Uterus (tissue), 4 donors: Measurements from ENCODE around the gene PLIN5. TPM values are rescaled to one million over a fixed set of nuclear protein-coding genes. Genes with fewer than 3 reads are reported as not detected.
A peak's percentile ranks its signal among the peaks of the same experiment; 100 is the strongest.

Experiments used
- DNase-seq, 2 donors: peaks; one replicate each; pipeline ENCODE4 v3.0.0-alpha.2; 2019 to 2020
- H3K27ac ChIP-seq, 2 donors: fragments of 200-600 bp; sonication (generic); 1 replicate in 1 of 2; 2 replicates in 1 of 2; pipeline ENCODE4 v1.5.1; 2016 to 2018
- H3K27me3 ChIP-seq, 2 donors: fragments of 200-600 bp; sonication (generic); one replicate each; pipeline ENCODE4 v1.5.1; 2018 to 2019; ENCODE audit warnings: control low read depth in 1 of 2
- H3K36me3 ChIP-seq, 2 donors: fragments of 200-600 bp; sonication (generic); one replicate each; pipeline ENCODE4 v1.5.1; 2019; ENCODE audit warnings: control low read depth in 1 of 2
- H3K4me1 ChIP-seq, 2 donors: fragments of 200-600 bp; sonication (generic); one replicate each; pipeline ENCODE4 v1.5.1; 2018 to 2019; ENCODE audit warnings: control low read depth in 1 of 2
- H3K4me3 ChIP-seq, 2 donors: fragments of 200-600 bp; sonication (generic); 1 replicate in 1 of 2; 2 replicates in 1 of 2; pipeline ENCODE4 v1.5.1; 2018 to 2019; ENCODE audit warnings: mild to moderate bottlenecking in 1 of 2
- H3K9me3 ChIP-seq, 2 donors: fragments of 200-600 bp; sonication (generic); one replicate each; pipeline ENCODE4 v1.5.1; 2019; ENCODE audit warnings: control low read depth in 1 of 2
- POLR2A ChIP-seq, 2 donors: fragments of 450-650 bp; IDR thresholded peaks; one replicate each; pipeline ENCODE4 v1.6.1; 2016; ENCODE audit warnings: antibody characterized with exemption in 2 of 2, mild to moderate bottlenecking in 1 of 2, moderate library complexity in 1 of 2
- intact Hi-C: fragments of 100-400 bp; cut with DNase I; formaldehyde crosslinking; loops from one replicate; pipeline ENCODE4 v1.15.1; 2023; ENCODE audit warnings: low total_unique reads
- total RNA-seq, 4 donors: library from RNA; depleted of rRNA in 3 of 4; stranded (reverse); fragments of >200 nt in 3 of 4; gene quantifications; one replicate each; pipeline versions ENCODE4 v1.1.0 to v1.2.4, GENCODE V29; 2014 to 2023
- TF ChIP-seq, protein P1 (sequence below), 4 experiments: fragments of 200-600 bp in 2 of 4; fragments of 450-650 bp in 2 of 4; sonication (generic) in 2 of 4; IDR thresholded peaks; one replicate each; pipeline ENCODE4 v1.5.1; 2016 to 2019; ENCODE audit warnings: antibody characterized with exemption in 4 of 4, mild to moderate bottlenecking in 2 of 4, moderate library complexity in 1 of 4
- donor health status: DM: yes; HTN: yes; CAD: no.

The PLIN5 gene
- total RNA-seq, 4 donors from 2014 or later: 1.5 to 11.1 (median 3.0) TPM

DNA sequence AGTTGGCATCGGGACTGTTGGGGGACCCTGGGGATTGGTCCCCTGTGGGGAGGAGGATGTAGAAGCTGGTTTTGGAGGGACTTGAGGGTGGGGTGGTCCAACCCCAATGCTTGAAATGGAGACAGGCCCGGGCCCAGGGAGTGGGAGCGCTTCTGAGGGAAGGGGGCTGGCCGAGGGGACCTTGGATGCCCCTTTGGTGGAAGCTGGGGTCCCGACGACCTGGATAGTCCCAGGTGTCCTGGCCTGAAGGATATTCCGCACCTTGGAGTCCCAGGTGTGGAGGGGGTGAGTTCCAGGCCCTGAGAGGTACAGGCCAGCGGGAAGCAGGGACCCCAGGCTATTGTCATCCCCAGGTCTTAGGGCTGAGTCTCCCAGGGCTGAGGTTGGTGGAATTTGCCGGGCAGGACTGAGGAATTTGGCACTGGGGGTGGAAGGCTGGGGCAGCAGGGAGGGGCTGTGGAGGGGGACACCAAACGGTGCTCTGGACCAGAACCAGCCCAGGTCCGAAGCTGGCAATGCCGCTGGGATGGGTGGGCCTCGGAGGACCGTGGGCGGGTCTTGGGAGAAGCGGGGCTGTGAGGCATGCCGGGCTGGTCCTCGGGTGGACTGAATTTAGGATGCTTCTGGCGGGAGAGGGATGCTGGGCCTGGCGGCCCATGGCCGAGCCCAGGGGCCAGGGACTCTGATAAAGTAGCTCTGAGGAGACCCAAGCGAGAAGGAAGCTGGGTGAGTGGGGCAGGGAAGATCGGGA is 61.1 kb downstream of the PLIN5 start:
- TF ChIP-seq POLR2A (IDR thresholded peaks at IDR 0.05): no peak
- TF ChIP-seq, protein P1, sequence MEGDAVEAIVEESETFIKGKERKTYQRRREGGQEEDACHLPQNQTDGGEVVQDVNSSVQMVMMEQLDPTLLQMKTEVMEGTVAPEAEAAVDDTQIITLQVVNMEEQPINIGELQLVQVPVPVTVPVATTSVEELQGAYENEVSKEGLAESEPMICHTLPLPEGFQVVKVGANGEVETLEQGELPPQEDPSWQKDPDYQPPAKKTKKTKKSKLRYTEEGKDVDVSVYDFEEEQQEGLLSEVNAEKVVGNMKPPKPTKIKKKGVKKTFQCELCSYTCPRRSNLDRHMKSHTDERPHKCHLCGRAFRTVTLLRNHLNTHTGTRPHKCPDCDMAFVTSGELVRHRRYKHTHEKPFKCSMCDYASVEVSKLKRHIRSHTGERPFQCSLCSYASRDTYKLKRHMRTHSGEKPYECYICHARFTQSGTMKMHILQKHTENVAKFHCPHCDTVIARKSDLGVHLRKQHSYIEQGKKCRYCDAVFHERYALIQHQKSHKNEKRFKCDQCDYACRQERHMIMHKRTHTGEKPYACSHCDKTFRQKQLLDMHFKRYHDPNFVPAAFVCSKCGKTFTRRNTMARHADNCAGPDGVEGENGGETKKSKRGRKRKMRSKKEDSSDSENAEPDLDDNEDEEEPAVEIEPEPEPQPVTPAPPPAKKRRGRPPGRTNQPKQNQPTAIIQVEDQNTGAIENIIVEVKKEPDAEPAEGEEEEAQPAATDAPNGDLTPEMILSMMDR (IDR thresholded peaks at IDR 0.05): no peak
- H3K27ac ChIP-seq: peak overlapping the region in 1 of 2 donors; percentile 22
- peaks cover 0 to 9% of the 10 kb centered on the region in 2 donors for H3K4me1 ChIP-seq
- H3K4me3 ChIP-seq: peak overlapping the region in 1 of 2 donors; percentile 68
- H3K27me3 ChIP-seq: no peaks in the 10 kb centered on the region
- no peaks in the 10 kb centered on the region for H3K9me3 ChIP-seq
- intact Hi-C loops: no loop called here
- no peak for DNase-seq
- H3K36me3 ChIP-seq: no peaks in the 10 kb centered on the region

DNA sequence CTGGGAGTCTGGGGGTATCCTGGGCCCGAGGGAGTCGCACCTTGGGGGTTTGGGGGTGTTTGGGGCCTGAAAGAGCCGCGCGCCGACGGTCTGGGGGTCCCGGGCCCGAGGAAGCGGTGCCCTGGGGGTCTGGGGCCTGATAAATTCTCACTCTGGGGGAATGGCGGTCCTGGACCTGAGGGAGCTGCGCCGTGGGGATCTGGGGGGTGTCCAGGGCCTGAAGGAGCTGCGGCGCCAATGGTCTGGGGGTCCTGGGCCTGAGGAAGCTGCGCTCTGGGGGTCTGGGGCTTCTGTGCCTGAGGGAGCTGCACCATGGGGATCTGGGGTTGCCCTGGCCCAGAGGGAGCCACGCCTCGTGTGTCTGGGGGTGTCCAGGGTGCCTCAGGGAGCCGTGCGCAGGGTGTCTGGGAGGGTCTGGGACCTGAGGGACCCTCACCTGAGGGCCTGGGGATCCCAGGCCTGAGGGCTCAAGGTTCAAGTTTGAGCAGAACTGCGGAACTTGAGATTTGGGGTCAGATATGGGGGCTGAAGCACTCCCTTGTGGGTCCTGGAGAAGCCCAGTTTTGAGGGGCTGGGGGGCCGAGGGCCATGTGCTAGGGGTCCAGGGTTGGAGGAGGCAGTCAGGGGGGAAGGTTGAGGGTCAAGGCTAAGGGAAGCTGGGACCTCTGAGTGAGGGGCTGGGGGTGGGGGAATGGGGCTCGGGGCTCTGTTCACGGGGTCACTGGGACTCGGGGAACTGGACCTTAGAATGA is 61.8 kb downstream of the PLIN5 start:
- H3K36me3 ChIP-seq: no peaks in the 10 kb centered on the region
- no peaks in the 10 kb centered on the region for H3K27me3 ChIP-seq
- H3K27ac ChIP-seq: peak overlapping the region; percentile 77 to 80
- H3K9me3 ChIP-seq: no peaks in the 10 kb centered on the region
- H3K4me3 ChIP-seq: peak overlapping the region; percentile 68 to 77
- DNase-seq: no peak
- intact Hi-C loops: no loop called here
- peaks cover 0 to 9% of the 10 kb centered on the region in 2 donors for H3K4me1 ChIP-seq
- TF ChIP-seq, protein P1 (IDR thresholded peaks at IDR 0.05): no peak

Other genes starting within 250 kb of the PLIN5 start
- under 1 TPM in 1 of 4 donors, not detected in 3; 0.97 TPM for gene TMIGD2, start 232.8 kb downstream of the PLIN5 start, total RNA-seq
- 1 to 10 TPM in 1 of 4 donors, not detected in 3; 3.1 TPM for gene FSD1, start 230.6 kb downstream of the PLIN5 start, total RNA-seq
- 1 to 10 TPM in 3 of 4 donors, under 1 TPM in 1; 0.29 to 9.4 (median 6.2) TPM for gene STAP2, start 196.4 kb downstream of the PLIN5 start, total RNA-seq
- 10 to 100 TPM in 1 of 4 donors, 1 to 10 TPM in 1, under 1 TPM in 1, not detected in 1; 0.51 to 13.8 (median 5.8) TPM for gene MPND, start 191.7 kb downstream of the PLIN5 start, total RNA-seq
- 10 to 100 TPM; 11.8 to 69.3 (median 29.5) TPM for gene SH3GL1, start 134.7 kb downstream of the PLIN5 start, total RNA-seq
- 10 to 100 TPM in 1 of 4 donors, 1 to 10 TPM in 2, under 1 TPM in 1; 0.59 to 12.9 (median 8.0) TPM for gene CHAF1A, start 132.6 kb downstream of the PLIN5 start, total RNA-seq
- 100 to 1,000 TPM in 2 of 4 donors, 10 to 100 TPM in 2; 61.5 to 266 (median 90.0) TPM for gene UBXN6, start 77.4 kb downstream of the PLIN5 start, total RNA-seq
- gene HDGFL2, start 62.9 kb downstream of the PLIN5 start, total RNA-seq: 10 to 100 TPM in 3 of 4 donors, 1 to 10 TPM in 1; 8.5 to 65.8 (median 34.8) TPM
- 10 to 100 TPM in 3 of 4 donors, 1 to 10 TPM in 1; 7.9 to 78.3 (median 16.2) TPM for gene PLIN4, start 16.7 kb downstream of the PLIN5 start, total RNA-seq
- 1 to 10 TPM in 2 of 4 donors, under 1 TPM in 1, not detected in 1; 0.59 to 1.1 (median 1.1) TPM for gene LRG1, start 4.8 kb upstream of the PLIN5 start, total RNA-seq
- gene SEMA6B, start 24.5 kb upstream of the PLIN5 start, total RNA-seq: 10 to 100 TPM in 1 of 4 donors, 1 to 10 TPM in 3; 1.8 to 48.1 (median 5.5) TPM
- gene TNFAIP8L1, start 104.3 kb upstream of the PLIN5 start, total RNA-seq: 10 to 100 TPM in 1 of 4 donors, 1 to 10 TPM in 2, under 1 TPM in 1; 0.77 to 20.6 (median 9.1) TPM
- gene MYDGF, start 135.1 kb upstream of the PLIN5 start, total RNA-seq: 10 to 100 TPM; 21.8 to 63.5 (median 44.4) TPM
- 100 to 1,000 TPM in 1 of 4 donors, 10 to 100 TPM in 3; 17.8 to 194 (median 48.5) TPM for gene DPP9, start 188.6 kb upstream of the PLIN5 start, total RNA-seq